ENCODE measurements around the gene DOCK2. TPM values are rescaled to one million over a fixed set of nuclear protein-coding genes. Genes with fewer than 3 reads are reported as not detected.

Gene DOCK2
- total and polyA plus RNA-seq, 2 donors from 2014 or later, result 1.0 to 42.0 TPM

- no peaks in the 10 kb centered on the region for H3K4me1 ChIP-seq (ENCODE audit: control insufficient read depth in 2 of 3, insufficient read depth in 2 of 3, low read depth in 1 of 3, low read length in 3 of 3)
- H3K27me3 ChIP-seq (ENCODE audit: control insufficient read depth, insufficient read depth, low read length), result no peaks in the 10 kb centered on the region
- no peaks in the 10 kb centered on the region for H3K36me3 ChIP-seq (ENCODE audit: control insufficient read depth in 2 of 3, insufficient read depth in 3 of 3, low read length in 3 of 3)
- no peaks in the 10 kb centered on the region for H3K9me3 ChIP-seq (ENCODE audit: control insufficient read depth in 2 of 3, insufficient read depth in 1 of 3, low read length in 3 of 3)
- FAIRE-seq, result no peak
- intact Hi-C loops (cut with DNase I), result no loop called here
- no peak for DNase-seq
- no peak overlapping the region for H3K9ac ChIP-seq (ENCODE audit: low read length in 3 of 3)
- no peak for TF ChIP-seq CTCF (IDR thresholded peaks at IDR 0.05; ENCODE audit: borderline replicate concordance, extremely low read depth, insufficient read depth)
- H3K27ac ChIP-seq (ENCODE audit: low read depth in 2 of 2, low read length in 2 of 2), result no peak overlapping the region
- no peak overlapping the region for H3K4me3 ChIP-seq (ENCODE audit: low read length in 3 of 3)
These were observed 323.6 kb downstream of the DOCK2 start for GRCh38 chr5:169960659-169961058.

- Histone ChIP-seq H3K9me3 (ENCODE audit: control insufficient read depth in 2 of 3, insufficient read depth in 1 of 3, low read length in 3 of 3) (no peaks in the 10 kb centered on the region), H3K27ac (ENCODE audit: low read depth in 2 of 2, low read length in 2 of 2) (no peak overlapping the region), H3K4me3 (ENCODE audit: low read length in 3 of 3) (no peak overlapping the region), H3K9ac (ENCODE audit: low read length in 3 of 3) (no peak overlapping the region), H3K27me3 (ENCODE audit: control insufficient read depth, insufficient read depth, low read length) (no peaks in the 10 kb centered on the region), H3K4me1 (ENCODE audit: control insufficient read depth in 2 of 3, insufficient read depth in 2 of 3, low read depth in 1 of 3, low read length in 3 of 3) (no peaks in the 10 kb centered on the region), H3K36me3 (ENCODE audit: control insufficient read depth in 2 of 3, insufficient read depth in 3 of 3, low read length in 3 of 3) (no peaks in the 10 kb centered on the region)
- FAIRE-seq, result no peak
- intact Hi-C loops (cut with DNase I), result no loop called here
- DNase-seq, result peak in 3 of 5 donors; percentile 44 to 50 (median 46)
- TF ChIP-seq CTCF (IDR thresholded peaks at IDR 0.05; ENCODE audit: borderline replicate concordance, extremely low read depth, insufficient read depth), result no peak
These were observed 327.2 kb downstream of the DOCK2 start for GRCh38 chr5:169964246-169964645.

GRCh38 chr5:169970339-169970738 is 333.3 kb downstream of the DOCK2 start:
- intact Hi-C loops (cut with DNase I), result no loop called here
- H3K27ac ChIP-seq (ENCODE audit: low read depth in 2 of 2, low read length in 2 of 2), result no peak overlapping the region
- H3K27me3 ChIP-seq (ENCODE audit: control insufficient read depth, insufficient read depth, low read length), result no peaks in the 10 kb centered on the region
- no peaks in the 10 kb centered on the region for H3K36me3 ChIP-seq (ENCODE audit: control insufficient read depth in 2 of 3, insufficient read depth in 3 of 3, low read length in 3 of 3)
- no peaks in the 10 kb centered on the region for H3K4me1 ChIP-seq (ENCODE audit: control insufficient read depth in 2 of 3, insufficient read depth in 2 of 3, low read depth in 1 of 3, low read length in 3 of 3)
- no peak overlapping the region for H3K4me3 ChIP-seq (ENCODE audit: low read length in 3 of 3)
- no peak for FAIRE-seq
- no peak overlapping the region for H3K9ac ChIP-seq (ENCODE audit: low read length in 3 of 3)
- TF ChIP-seq CTCF (IDR thresholded peaks at IDR 0.05; ENCODE audit: borderline replicate concordance, extremely low read depth, insufficient read depth), result no peak
- H3K9me3 ChIP-seq (ENCODE audit: control insufficient read depth in 2 of 3, insufficient read depth in 1 of 3, low read length in 3 of 3), result no peaks in the 10 kb centered on the region
- DNase-seq, result no peak

All from kidney (tissue), 14 donors.